Liver (tissue), 2 donors: ENCODE results near the gene ACKR4.

Source experiments
- YY1 ChIP-seq: IDR thresholded peaks from 2 replicates; pipeline ENCODE4 v1.6.1; 2016; ENCODE audit warnings: antibody characterized with exemption, mild to moderate bottlenecking
- TF ChIP-seq, protein P1 (sequence below): fragments of 150-350 bp; IDR thresholded peaks from 2 replicates; pipeline ENCODE4 v1.5.1; 2017; ENCODE audit warnings: improper control_type of control experiment, low read depth, low read length; ENCODE audit not compliant: missing input control
- TF ChIP-seq, protein P2 (sequence below): IDR thresholded peaks from 2 replicates; pipeline ENCODE4 v1.6.1; 2016; ENCODE audit warnings: antibody characterized with exemption, mild to moderate bottlenecking
- donor health status: healthy.

DNA sequence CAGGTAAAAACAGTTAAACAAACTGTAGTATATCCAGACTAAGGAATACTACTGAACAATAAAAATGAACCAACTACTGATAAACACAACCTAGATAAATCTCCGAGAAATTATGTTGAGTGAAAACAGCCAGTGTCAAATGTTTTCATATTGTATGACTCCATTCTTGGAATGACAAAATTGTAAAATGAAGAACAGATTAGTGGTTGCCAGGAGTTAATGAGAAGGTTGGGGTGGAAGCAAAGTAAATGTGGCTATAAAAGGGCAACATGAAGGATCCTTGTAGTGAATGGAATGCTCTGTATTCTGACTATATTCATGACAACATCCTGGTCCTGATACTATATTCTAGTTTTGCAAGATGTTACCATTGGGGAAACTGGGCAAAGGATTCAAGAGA lies 27.5 kb upstream of the ACKR4 start:
- no peak for TF ChIP-seq YY1
- TF ChIP-seq, protein P1, sequence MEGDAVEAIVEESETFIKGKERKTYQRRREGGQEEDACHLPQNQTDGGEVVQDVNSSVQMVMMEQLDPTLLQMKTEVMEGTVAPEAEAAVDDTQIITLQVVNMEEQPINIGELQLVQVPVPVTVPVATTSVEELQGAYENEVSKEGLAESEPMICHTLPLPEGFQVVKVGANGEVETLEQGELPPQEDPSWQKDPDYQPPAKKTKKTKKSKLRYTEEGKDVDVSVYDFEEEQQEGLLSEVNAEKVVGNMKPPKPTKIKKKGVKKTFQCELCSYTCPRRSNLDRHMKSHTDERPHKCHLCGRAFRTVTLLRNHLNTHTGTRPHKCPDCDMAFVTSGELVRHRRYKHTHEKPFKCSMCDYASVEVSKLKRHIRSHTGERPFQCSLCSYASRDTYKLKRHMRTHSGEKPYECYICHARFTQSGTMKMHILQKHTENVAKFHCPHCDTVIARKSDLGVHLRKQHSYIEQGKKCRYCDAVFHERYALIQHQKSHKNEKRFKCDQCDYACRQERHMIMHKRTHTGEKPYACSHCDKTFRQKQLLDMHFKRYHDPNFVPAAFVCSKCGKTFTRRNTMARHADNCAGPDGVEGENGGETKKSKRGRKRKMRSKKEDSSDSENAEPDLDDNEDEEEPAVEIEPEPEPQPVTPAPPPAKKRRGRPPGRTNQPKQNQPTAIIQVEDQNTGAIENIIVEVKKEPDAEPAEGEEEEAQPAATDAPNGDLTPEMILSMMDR, result no peak
- TF ChIP-seq, protein P2, sequence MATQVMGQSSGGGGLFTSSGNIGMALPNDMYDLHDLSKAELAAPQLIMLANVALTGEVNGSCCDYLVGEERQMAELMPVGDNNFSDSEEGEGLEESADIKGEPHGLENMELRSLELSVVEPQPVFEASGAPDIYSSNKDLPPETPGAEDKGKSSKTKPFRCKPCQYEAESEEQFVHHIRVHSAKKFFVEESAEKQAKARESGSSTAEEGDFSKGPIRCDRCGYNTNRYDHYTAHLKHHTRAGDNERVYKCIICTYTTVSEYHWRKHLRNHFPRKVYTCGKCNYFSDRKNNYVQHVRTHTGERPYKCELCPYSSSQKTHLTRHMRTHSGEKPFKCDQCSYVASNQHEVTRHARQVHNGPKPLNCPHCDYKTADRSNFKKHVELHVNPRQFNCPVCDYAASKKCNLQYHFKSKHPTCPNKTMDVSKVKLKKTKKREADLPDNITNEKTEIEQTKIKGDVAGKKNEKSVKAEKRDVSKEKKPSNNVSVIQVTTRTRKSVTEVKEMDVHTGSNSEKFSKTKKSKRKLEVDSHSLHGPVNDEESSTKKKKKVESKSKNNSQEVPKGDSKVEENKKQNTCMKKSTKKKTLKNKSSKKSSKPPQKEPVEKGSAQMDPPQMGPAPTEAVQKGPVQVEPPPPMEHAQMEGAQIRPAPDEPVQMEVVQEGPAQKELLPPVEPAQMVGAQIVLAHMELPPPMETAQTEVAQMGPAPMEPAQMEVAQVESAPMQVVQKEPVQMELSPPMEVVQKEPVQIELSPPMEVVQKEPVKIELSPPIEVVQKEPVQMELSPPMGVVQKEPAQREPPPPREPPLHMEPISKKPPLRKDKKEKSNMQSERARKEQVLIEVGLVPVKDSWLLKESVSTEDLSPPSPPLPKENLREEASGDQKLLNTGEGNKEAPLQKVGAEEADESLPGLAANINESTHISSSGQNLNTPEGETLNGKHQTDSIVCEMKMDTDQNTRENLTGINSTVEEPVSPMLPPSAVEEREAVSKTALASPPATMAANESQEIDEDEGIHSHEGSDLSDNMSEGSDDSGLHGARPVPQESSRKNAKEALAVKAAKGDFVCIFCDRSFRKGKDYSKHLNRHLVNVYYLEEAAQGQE, result no peak
